Stimulated activated CD8-positive, alpha-beta memory T cell treated with anti-CD3 and anti-CD28 coated beads, Interleukin-15, amount 100 ng/mL, for 4 hours (primary cell): ENCODE measurements around the gene RFX5.
"Not testable (repeated sequence)": the region's sequence is repeated elsewhere in the genome, so short reads cannot be mapped to it uniquely, and the experiment has no call there.

Experiments
- DNase-seq, 2 donors: peaks; one replicate each; pipeline ENCODE4 v3.0.0-alpha.2; 2020; ENCODE audit warnings: low read depth in 2 of 2

RFX5 gene

GRCh38 chr1:151362308-151363155 is 15.5 kb upstream of the RFX5 start:
- no peak for DNase-seq

- no peak for DNase-seq
Observed at GRCh38 chr1:151361883-151362282, 14.8 kb upstream of the RFX5 start.

- no peak for DNase-seq
Observed at GRCh38 chr1:151356696-151357095, 9.6 kb upstream of the RFX5 start.

DNA sequence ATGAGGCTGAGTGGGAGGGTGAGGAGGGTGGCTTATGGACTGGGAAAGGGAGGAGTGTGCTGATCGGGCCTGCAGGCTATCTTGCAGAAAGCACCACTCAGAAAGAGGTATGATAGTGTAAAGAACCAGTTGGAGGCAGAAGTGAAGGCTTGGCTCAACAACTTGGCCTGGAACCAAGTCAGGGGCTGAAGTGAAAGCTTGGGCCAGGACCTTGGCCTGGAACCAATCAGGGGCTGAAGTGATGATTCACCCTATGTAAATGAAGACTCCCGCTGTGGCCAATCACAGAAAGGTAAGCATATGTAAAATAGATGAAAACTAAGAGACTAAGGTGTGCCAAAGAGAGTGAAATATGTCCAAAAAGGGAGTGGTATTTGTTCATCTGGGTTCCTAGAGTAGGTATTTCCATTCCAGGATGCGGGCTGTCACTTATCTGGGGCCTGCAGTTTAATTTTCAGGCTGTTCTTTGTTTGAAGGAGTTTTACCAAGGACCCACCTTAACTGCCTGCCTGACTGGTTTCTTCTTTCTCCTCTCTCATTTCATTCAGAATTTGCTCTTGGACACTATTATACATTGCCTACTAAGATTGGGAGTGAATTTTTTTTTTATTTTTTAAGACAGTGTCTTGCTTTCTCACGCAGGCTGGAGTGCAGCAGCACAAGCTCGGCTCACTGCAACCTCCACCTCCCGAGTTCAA is 5.1 kb upstream of the RFX5 start:
- DNase-seq: no peak

DNA sequence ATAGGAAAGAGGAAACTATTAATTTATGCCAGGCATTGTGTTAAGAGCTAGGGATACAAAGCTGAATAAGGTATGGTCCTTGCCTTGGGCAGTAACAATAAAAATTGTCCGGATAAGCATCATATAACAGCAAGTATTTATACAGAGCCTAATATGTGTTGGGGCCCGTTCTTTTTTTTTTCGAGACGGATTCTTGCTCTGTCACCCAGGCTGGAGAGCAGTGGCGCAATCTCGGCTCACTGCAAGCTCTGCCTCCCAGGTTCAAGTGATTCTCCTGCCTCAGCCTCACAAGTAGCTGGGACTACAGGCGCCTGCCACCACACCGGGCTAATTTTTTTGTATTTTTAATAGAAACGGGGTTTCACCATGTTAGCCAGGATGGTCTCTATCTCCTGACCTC is 3.3 kb upstream of the RFX5 start:
- DNase-seq: not testable (repeated sequence)

DNA sequence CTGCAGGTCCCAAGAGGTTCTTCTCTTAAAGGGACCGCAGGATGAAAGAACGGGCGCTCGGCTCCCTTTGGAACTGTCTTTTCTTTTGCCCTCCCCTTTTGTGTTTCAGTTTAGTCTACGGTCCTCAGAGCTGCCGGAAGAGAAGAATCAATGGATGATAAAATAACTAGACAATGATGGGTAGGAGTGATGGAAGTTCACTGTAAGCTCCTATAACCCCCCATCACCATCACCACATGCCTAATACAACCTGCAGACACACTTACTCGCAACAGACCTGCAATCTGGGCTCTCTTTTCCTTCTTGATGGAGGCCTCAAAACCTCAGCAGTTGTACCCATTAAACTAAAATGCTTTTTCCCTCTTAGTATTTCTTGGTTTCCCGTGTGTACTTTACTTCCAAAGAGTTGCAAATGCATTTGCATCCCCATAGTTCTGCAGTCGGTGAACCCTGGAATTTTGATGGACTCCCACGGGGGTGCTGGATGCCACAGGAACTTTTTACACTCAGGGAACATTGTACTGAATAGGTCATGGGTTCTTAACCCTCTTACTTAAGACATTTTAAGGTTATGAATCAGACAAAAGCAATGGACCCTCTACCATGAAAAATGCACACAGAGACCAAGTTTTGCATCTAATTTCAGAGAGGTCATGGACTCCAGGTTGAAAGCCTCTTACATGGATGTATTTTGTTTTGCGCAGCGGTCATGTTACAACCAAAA is 633 bp upstream of the RFX5 start:
- no peak for DNase-seq

DNA sequence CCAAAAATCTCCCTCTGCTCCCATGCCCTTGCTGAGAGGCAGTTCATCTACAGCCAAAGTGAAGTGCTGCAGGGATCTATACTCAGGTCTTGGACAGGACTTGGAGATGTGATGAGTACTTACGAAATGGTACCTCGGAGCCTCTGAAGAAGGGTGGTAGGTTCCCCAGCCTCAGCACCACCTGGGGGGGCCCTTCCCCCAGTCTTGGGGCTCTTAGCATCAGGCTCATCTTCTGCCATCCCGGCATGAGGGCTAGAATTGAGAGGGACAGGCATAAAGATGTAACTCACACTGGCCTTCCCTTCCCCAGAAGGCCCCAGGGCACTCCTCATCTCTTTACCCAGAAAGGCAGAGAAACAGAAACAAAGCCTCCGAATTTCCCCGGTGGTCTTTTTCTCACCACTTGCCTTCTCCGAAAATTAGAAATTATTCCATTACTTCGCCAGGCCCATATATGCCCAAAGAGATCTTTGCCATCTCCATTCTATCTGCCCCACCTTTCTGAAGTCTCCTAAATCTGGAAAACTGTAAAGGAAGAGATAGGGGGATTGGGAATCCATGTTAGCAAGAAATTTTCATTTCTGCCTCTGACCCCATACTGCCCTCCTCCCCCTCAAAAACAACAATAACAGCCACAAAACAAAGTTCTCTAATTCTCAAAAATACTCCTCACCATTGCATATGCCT is 827 bp downstream of the RFX5 start:
- no peak for DNase-seq

DNA sequence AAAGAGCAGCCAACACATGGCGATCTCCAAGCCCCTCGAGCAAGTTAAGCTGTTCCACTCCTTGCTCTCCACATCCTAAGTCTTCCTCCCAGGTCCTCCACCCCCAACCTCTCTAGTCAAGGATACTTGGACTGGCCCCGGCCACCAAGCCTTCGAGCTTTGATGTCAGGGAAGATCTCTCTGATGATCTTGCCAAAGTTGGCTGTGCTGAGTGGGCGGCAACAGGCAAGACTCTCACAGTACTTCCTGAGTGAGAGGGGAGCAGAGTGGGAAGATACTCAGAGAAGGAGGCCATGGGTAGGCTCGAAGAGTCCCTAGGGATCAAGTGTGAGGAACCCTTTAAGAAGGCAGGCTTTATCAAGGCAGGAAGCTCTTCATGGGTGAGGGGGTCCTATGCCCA is 2.8 kb downstream of the RFX5 start:
- no peak for DNase-seq

- DNase-seq: no peak
Observed at GRCh38 chr1:151343587-151343986, 3.5 kb downstream of the RFX5 start.

DNA sequence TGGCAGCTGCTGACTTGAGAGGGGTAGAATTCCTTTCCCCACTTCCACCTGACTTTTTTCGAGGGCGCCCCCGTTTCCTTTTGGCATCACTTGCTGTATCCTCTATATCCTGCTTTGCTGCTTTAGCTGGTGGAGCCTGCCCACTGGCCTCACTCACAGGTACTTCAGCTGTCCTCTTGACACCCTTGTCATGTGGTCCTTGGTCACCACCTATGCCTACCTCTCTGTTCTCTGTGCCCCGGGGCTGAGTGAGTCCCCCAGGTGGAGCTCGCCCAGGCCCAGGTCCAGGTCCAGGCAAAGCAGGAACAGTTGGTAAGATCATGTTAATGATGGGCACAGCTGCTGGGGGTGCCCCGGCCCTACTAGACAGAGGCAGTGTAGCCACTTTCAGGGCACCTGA is 4.5 kb downstream of the RFX5 start:
- DNase-seq: no peak

DNA sequence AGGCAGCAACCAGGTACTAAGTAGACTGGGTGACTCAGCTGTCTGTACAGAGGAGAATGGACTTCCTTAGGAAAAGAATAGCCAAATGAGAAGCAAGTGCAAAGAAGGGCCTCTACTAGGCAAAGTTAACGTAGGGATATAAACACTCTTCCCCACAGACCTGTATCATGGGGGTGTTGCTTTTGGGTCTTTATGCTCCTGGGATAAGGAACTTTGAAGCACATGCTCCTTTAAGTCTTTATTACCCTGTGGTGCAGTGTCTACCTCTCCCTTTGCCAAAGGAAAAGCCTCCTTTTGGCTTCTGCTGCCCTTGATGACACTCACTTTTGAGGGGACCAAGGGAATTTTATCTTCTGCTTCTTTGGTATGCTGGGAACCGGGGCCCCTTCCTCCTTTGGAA is 5.0 kb downstream of the RFX5 start:
- no peak for DNase-seq

GRCh38 chr1:151340870-151341754 is 5.9 kb downstream of the RFX5 start:
- DNase-seq: peak; percentile 12 to 17

GRCh38 chr1:151336556-151336955 is 10.5 kb downstream of the RFX5 start:
- DNase-seq: no peak

- no peak for DNase-seq
Observed at GRCh38 chr1:151334822-151335221, 12.2 kb downstream of the RFX5 start.

GRCh38 chr1:151327903-151328674 is 19.0 kb downstream of the RFX5 start:
- DNase-seq: no peak

GRCh38 chr1:151327223-151327902 is 19.7 kb downstream of the RFX5 start, which contains the start of gene PI4KB:
Gene PI4KB, minus strand, starts transcription at chr1:151327416. Its CDS starts 10,935 bp downstream, at chr1:151316481.
- DNase-seq: peak; percentile 62 to 81

DNA sequence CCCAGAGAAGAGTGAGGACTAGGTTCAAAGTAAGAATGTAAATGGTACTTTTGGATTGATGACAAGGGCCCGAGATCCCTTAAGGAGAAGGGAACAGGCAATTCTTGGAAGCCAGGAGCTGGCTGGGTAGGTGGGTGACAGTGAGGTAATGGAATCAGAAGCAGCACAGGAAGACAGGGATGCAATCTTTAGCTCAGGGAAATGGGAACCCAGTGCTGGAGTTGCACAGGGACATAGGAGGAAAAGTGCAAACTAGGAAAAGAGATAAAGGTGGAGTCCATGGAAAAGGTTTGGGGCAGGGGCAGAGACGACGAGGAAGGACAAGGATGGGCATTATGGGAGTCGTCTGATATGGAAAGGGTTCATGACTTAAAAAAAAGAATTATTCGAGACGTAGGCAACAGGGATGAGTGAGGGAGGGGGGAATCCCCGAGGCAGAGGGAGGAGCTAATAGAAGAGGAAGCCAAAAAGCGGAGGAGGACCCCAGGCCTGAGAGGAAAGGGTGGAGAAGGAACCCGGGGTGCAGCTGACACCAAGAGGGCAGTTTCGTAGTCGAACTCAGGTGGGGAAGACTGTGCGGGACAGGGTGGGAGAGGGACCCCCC is 20.3 kb downstream of the RFX5 start:
- peak in 1 of 2 donors; percentile 49 for DNase-seq

- DNase-seq: no peak
Observed at GRCh38 chr1:151325646-151326429, 21.2 kb downstream of the RFX5 start.
